Erythroblast (primary cell): ENCODE measurements around the gene ARMC12.

Experiments used
- GATA1 ChIP-seq: IDR thresholded peaks from 2 replicates; pipeline ENCODE4 v1.6.1; 2011; ENCODE audit warnings: low read depth, mild to moderate bottlenecking, control low read depth, low read length, moderate library complexity
- POLR2A ChIP-seq: IDR thresholded peaks from 2 replicates; pipeline ENCODE4 v1.6.1; 2011; ENCODE audit warnings: mild to moderate bottlenecking, low read length

GRCh38 chr6:35723587-35723986 is 13.2 kb upstream of the ARMC12 start:
- no peak for TF ChIP-seq POLR2A
- no peak for TF ChIP-seq GATA1
